K562 (cell line): ENCODE results near the gene SRMS. TPM values are rescaled to one million over a fixed set of nuclear protein-coding genes. Genes with fewer than 3 reads are reported as not detected.

Experiments used
- BCLAF1 ChIP-seq, 2 experiments: fragments of 450-650 bp in 1 of 2; IDR thresholded peaks; 2 replicates each; pipeline ENCODE4 v1.6.1; 2011 to 2017; ENCODE audit warnings: low read depth in 2 of 2, antibody characterized with exemption in 1 of 2, borderline replicate concordance in 1 of 2, low read length in 1 of 2, mild to moderate bottlenecking in 1 of 2, mixed read lengths in 1 of 2; ENCODE audit not compliant: control insufficient read depth in 1 of 2
- BRF2 ChIP-seq: IDR thresholded peaks from 3 replicates; pipeline ENCODE4 v1.6.1; 2011; ENCODE audit warnings: borderline replicate concordance, mild to moderate bottlenecking; ENCODE audit not compliant: insufficient read length, insufficient read depth
- CLOCK ChIP-seq: fragments of 250-450 bp; sonication (Bioruptor Pico); IDR thresholded peaks from 2 replicates; pipeline ENCODE4 v1.4.0; 2020; ENCODE audit warnings: mild to moderate bottlenecking, moderate library complexity, borderline replicate concordance
- CTCF ChIP-seq, 3 experiments: IDR thresholded peaks in 2 of 3; conservative IDR thresholded peaks in 1 of 3; 2 replicates each; pipeline ENCODE4 v1.5.1; 2011 to 2012; ENCODE audit warnings: low read length in 3 of 3, mild to moderate bottlenecking in 3 of 3, control low read depth in 2 of 3, improper control_type of control experiment in 1 of 3, inconsistent platforms in 1 of 3, low read depth in 1 of 3, mixed read lengths in 1 of 3, moderate library complexity in 1 of 3; ENCODE audit not compliant: insufficient read depth in 2 of 3
- KLF16 ChIP-seq: IDR thresholded peaks from 2 replicates; pipeline ENCODE4 v1.6.1; 2016; ENCODE audit warnings: antibody characterized with exemption
- L3MBTL2 ChIP-seq: fragments of 450-650 bp; IDR thresholded peaks from 2 replicates; pipeline ENCODE4 v1.6.1; 2016; ENCODE audit warnings: mild to moderate bottlenecking, moderate library complexity
- MED1 ChIP-seq: sonication (generic); formaldehyde crosslinking; IDR thresholded peaks from 2 replicates; pipeline ENCODE4 v1.8.1; 2023; ENCODE audit warnings: missing genetic modification reagents, borderline replicate concordance
- NR3C1 ChIP-seq: sonication (generic); formaldehyde crosslinking; IDR thresholded peaks from 2 replicates; pipeline ENCODE4 v1.8.1; 2022; ENCODE audit warnings: missing genetic modification reagents
- SMC3 ChIP-seq: conservative IDR thresholded peaks from 2 replicates; pipeline ENCODE4 v1.6.1; 2011; ENCODE audit warnings: low read depth, low read length, improper control_type of control experiment; ENCODE audit not compliant: insufficient read depth
- TEAD1 ChIP-seq, 2 experiments: fragments of 450-650 bp in 1 of 2; sonication (generic) in 1 of 2; formaldehyde crosslinking; IDR thresholded peaks; 2 replicates each; pipeline versions ENCODE4 v1.4.0 to v1.8.0; 2020 to 2022; ENCODE audit warnings: mild to moderate bottlenecking in 2 of 2, missing genetic modification reagents in 1 of 2
- ZBTB7A ChIP-seq: IDR thresholded peaks from 2 replicates; pipeline ENCODE4 v1.6.1; 2011; ENCODE audit warnings: low read depth, mild to moderate bottlenecking, low read length, moderate library complexity, borderline replicate concordance; ENCODE audit not compliant: control insufficient read depth
- ZNF143 ChIP-seq: sonication (generic); formaldehyde crosslinking; IDR thresholded peaks from 2 replicates; pipeline ENCODE4 v1.9.0; 2022; ENCODE audit warnings: mild to moderate bottlenecking, missing genetic modification reagents
- ZNF174 ChIP-seq: fragments of 250-450 bp; sonication (Bioruptor Pico); IDR thresholded peaks from 2 replicates; pipeline ENCODE4 v1.4.0; 2020; ENCODE audit warnings: mild to moderate bottlenecking
- ZNF3 ChIP-seq: fragments of 250-450 bp; sonication (Bioruptor Pico); IDR thresholded peaks from 2 replicates; pipeline ENCODE4 v1.5.0; 2021; ENCODE audit warnings: mild to moderate bottlenecking, moderate library complexity
- ZNF707 ChIP-seq: fragments of 250-450 bp; sonication (Bioruptor Pico); conservative IDR thresholded peaks from 2 replicates; pipeline ENCODE4 v1.8.0; 2022; ENCODE audit warnings: inconsistent platforms, mild to moderate bottlenecking, moderate library complexity
- polyA plus RNA-seq, 8 experiments: library from polyadenylated mRNA; depleted of rRNA in 4 of 8; stranded (reverse) in 5 of 8; unstranded in 3 of 8; fragments of >200 nt; fragmentation: Nextera tagmentation in 2 of 8; fragmentation: Illumina TruSeq in 1 of 8; extraction: Ambion mirVana in 2 of 8; extraction: Trizol in 1 of 8; gene quantifications; 2 replicates each; pipeline versions ENCODE4 v1.2.1 to v1.2.3, GENCODE V29; 2011 to 2014; ENCODE audit warnings: inconsistent platforms in 1 of 8, missing spikeins in 1 of 8
- total RNA-seq, 7 experiments: library from RNA; depleted of rRNA in 6 of 7; stranded (reverse); fragments of >200 nt in 6 of 7; fragmentation: Illumina TruSeq in 2 of 7; extraction: Trizol in 2 of 7; gene quantifications; 2 replicates each; pipeline versions ENCODE4 v1.2.1 to v1.2.3, GENCODE V29; 2011 to 2021; ENCODE audit warnings: low replicate concordance in 1 of 7

Gene SRMS
- total and polyA plus RNA-seq, 9 of the 15 experiments (the other 6 are each of a cell fraction or from before 2014, with no cell fraction given), result 0.07 TPM; not detected in 8

GRCh38 chr20:63495741-63496595 is 51.6 kb downstream of the SRMS start (continued):
- TF ChIP-seq BRF2 (no peak), TEAD1 (CRISPR knock-in tag; IDR thresholded peaks at IDR 0.05) (peak in 1 of 2 experiments; percentile 64; a peak in 1 of 4 replicates), KLF16 (0 out of 2 replicates have a peak, but pooled peaks have one; percentile 24), L3MBTL2 (peak; percentile 60; the same call in 1 of the 2 replicates), CTCF (IDR thresholded peaks at IDR 0.05 in 2 of 3, conservative IDR thresholded peaks at IDR 0.05 in 1 of 3; ENCODE audit: insufficient read depth in 2 of 3, low read depth in 1 of 3, low read length in 3 of 3) (peak; percentile 81 to 93 (median 87)), ZNF143 (no peak), BCLAF1 (IDR thresholded peaks at IDR 0.05; ENCODE audit: borderline replicate concordance in 1 of 2, control insufficient read depth in 1 of 2, low read depth in 2 of 2, low read length in 1 of 2) (no peak), SMC3 (peak; percentile 59; the same call in 1 of the 2 replicates), ZNF174 (CRISPR knock-in tag) (no peak), ZNF707 (no peak), MED1 (CRISPR knock-in tag) (peak; percentile 57; the same call in 1 of the 2 replicates), NR3C1 (CRISPR knock-in tag) (no peak), ZBTB7A (peak; percentile 93), ZNF3 (CRISPR knock-in tag) (no peak), CLOCK (CRISPR knock-in tag) (no peak)
